Neuronal stem cell (in vitro differentiated cells): ENCODE measurements around the gene PGPEP1.

Experiments
- DNase-seq: peaks from one replicate; pipeline ENCODE4 v3.0.0-alpha.2; 2013; ENCODE audit warnings: low spot score
- H2AFZ ChIP-seq: one replicate; pipeline ENCODE4 v1.6.1; 2013; ENCODE audit warnings: mild to moderate bottlenecking, low read length, inconsistent platforms
- H2AK5ac ChIP-seq: 2 replicates; pipeline ENCODE4 v1.6.1; 2013; ENCODE audit warnings: low read depth, mild to moderate bottlenecking, inconsistent platforms, low read length, moderate library complexity, mixed read lengths
- H2BK120ac ChIP-seq: 2 replicates; pipeline ENCODE4 v1.6.1; 2013; ENCODE audit warnings: low read depth, mild to moderate bottlenecking, inconsistent platforms, low read length, moderate library complexity, mixed read lengths
- H2BK12ac ChIP-seq: one replicate; pipeline ENCODE4 v1.6.1; 2013; ENCODE audit warnings: low read length, inconsistent platforms
- H2BK15ac ChIP-seq: 2 replicates; pipeline ENCODE4 v1.6.1; 2013; ENCODE audit warnings: mild to moderate bottlenecking, low read length, inconsistent platforms, mixed read lengths
- H2BK5ac ChIP-seq: one replicate; pipeline ENCODE4 v1.6.1; 2013; ENCODE audit warnings: inconsistent platforms, mild to moderate bottlenecking, low read length, moderate library complexity
- H3K14ac ChIP-seq: one replicate; pipeline ENCODE4 v1.6.1; 2013; ENCODE audit warnings: low read length, inconsistent platforms
- H3K18ac ChIP-seq: 2 replicates; pipeline ENCODE4 v1.6.1; 2013; ENCODE audit warnings: low read length, inconsistent platforms
- H3K23ac ChIP-seq: 2 replicates; pipeline ENCODE4 v1.6.1; 2013; ENCODE audit warnings: low read depth, mild to moderate bottlenecking, mixed read lengths, low read length, inconsistent platforms; ENCODE audit not compliant: poor library complexity
- H3K27ac ChIP-seq: replicated peaks from 3 replicates; pipeline ENCODE4 v1.5.1; 2013; ENCODE audit warnings: low read length, inconsistent platforms
- H3K27me3 ChIP-seq, 3 experiments: 2 replicates each; pipeline ENCODE4 v1.6.1; 2013; ENCODE audit warnings: low read length in 3 of 3, mild to moderate bottlenecking in 2 of 3, inconsistent platforms in 1 of 3, low read depth in 1 of 3, mixed read lengths in 1 of 3, moderate library complexity in 1 of 3; ENCODE audit not compliant: control insufficient read depth in 3 of 3, insufficient read depth in 3 of 3
- H3K36me3 ChIP-seq, 2 donors: replicated peaks in 1 of 2; 2 replicates each; pipeline ENCODE4 v1.6.1; 2013; ENCODE audit warnings: low read length in 2 of 2; ENCODE audit not compliant: control insufficient read depth in 2 of 2, insufficient read depth in 2 of 2
- H3K4ac ChIP-seq: 2 replicates; pipeline ENCODE4 v1.6.1; 2013; ENCODE audit warnings: inconsistent platforms, mild to moderate bottlenecking, low read length, moderate library complexity
- H3K4me1 ChIP-seq, 2 donors: 1 replicate in 1 of 2; 2 replicates in 1 of 2; pipeline ENCODE4 v1.6.1; 2013; ENCODE audit warnings: low read length in 2 of 2, low read depth in 1 of 2; ENCODE audit not compliant: control insufficient read depth in 2 of 2, insufficient read depth in 1 of 2
- H3K4me2 ChIP-seq: one replicate; pipeline ENCODE4 v1.6.1; 2013; ENCODE audit warnings: mild to moderate bottlenecking, low read length, inconsistent platforms; ENCODE audit not compliant: insufficient read depth, poor library complexity, severe bottlenecking
- H3K4me3 ChIP-seq, 2 donors: 2 replicates each; pipeline ENCODE4 v1.5.1; 2013; ENCODE audit warnings: low read length in 2 of 2, mild to moderate bottlenecking in 2 of 2, inconsistent platforms in 1 of 2, moderate library complexity in 1 of 2
- H3K79me1 ChIP-seq: one replicate; pipeline ENCODE4 v1.6.1; 2013; ENCODE audit warnings: low read depth, mild to moderate bottlenecking, inconsistent platforms, low read length, moderate library complexity
- H3K9ac ChIP-seq: one replicate; pipeline ENCODE4 v1.6.1; 2013; ENCODE audit warnings: mild to moderate bottlenecking, low read depth, low read length, inconsistent platforms; ENCODE audit not compliant: poor library complexity
- H3K9me3 ChIP-seq, 2 donors: replicated peaks in 1 of 2; 2 replicates each; pipeline versions ENCODE3 to v1.6.1; 2013; ENCODE audit warnings: low read length in 2 of 2, mild to moderate bottlenecking in 2 of 2, inconsistent platforms in 1 of 2, low read depth in 1 of 2, mixed read lengths in 1 of 2, moderate library complexity in 1 of 2; ENCODE audit not compliant: control insufficient read depth in 2 of 2, insufficient read depth in 1 of 2
- H4K8ac ChIP-seq: one replicate; pipeline ENCODE4 v1.6.1; 2013; ENCODE audit warnings: low read depth, mild to moderate bottlenecking, inconsistent platforms, low read length, moderate library complexity
- H4K91ac ChIP-seq: one replicate; pipeline ENCODE4 v1.6.1; 2013; ENCODE audit warnings: low read length, low read depth, mild to moderate bottlenecking, inconsistent platforms; ENCODE audit not compliant: poor library complexity
- WGBS, 2 donors: extraction: QIAGEN DNeasy Blood & Tissue Kit; methylation state at CpG; one replicate each; pipeline ENCODE4 v1.1.7; 2013; ENCODE audit warnings: missing lambda C conversion rate in 2 of 2, mixed read lengths in 1 of 2; ENCODE audit not compliant: insufficient read length in 2 of 2, insufficient replicate concordance in 1 of 2; ENCODE audit errors: extremely low coverage in 2 of 2; 5-methylcytosine and 5-hydroxymethylcytosine counted together

The PGPEP1 gene

DNA sequence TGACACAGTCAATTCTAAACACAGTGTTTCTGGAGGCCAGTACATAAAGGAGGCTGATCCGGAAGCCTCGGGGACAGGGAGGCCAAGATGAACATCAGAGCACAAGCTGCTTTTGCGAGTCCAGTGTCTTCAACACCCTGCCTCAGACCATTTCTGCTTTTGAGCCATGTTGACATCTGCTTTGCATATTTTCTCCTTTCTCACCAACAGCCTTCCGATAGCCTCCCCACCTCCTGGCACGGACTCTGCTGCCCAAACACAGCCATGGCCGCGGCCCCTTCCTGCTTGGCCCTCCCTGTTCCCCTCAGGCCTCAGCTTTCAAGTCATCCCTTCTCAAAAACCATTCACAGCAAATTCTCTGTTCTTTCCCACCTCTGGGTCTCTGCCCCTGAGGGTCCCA lies 53.4 kb downstream of the PGPEP1 start:
- Histone ChIP-seq H2BK12ac (no peak overlapping the region), H3K9me3 (peaks cover 0 to 4% of the 10 kb centered on the region in 2 donors), H3K27ac (no peak overlapping the region), H3K4me1 (peaks cover 9 to 14% of the 10 kb centered on the region in 2 donors), H2AK5ac (no peak overlapping the region), H2BK15ac (peak overlapping the region; percentile 23), H3K79me1 (no peaks in the 10 kb centered on the region), H3K27me3 (peaks cover 0 to 16% (median 4%) of the 10 kb centered on the region in 3 experiments), H4K91ac (no peak overlapping the region), H4K8ac (no peak overlapping the region), H3K4me2 (no peak overlapping the region), H3K4ac (no peak overlapping the region), H3K23ac (no peak overlapping the region), H3K14ac (no peak overlapping the region), H2BK120ac (no peak overlapping the region), H3K9ac (no peak overlapping the region), H3K4me3 (no peak overlapping the region), H2BK5ac (peak overlapping the region; percentile 42), H2AFZ (no peak overlapping the region), H3K18ac (no peak overlapping the region), H3K36me3 (peaks cover 0 to 4% of the 10 kb centered on the region in 2 donors)
- no peak for DNase-seq
- no CpG with 5 or more reads among the region's 7 CpGs for WGBS, 2 donors

- WGBS, 2 donors, result no CpG with 5 or more reads among the region's 37 CpGs
- peak overlapping the region; percentile 59 for H2BK15ac ChIP-seq
Observed at GRCh38 chr19:18396471-18397241, 56.3 kb downstream of the PGPEP1 start.

GRCh38 chr19:18397242-18398202 lies 57.1 kb downstream of the PGPEP1 start, which contains the start of gene LRRC25:
Gene LRRC25, minus strand, starts transcription at chr19:18397622. Its CDS starts 659 bp downstream, at chr19:18396963.
- peak within 1 kb of the TSS; percentile 38 for H3K9ac ChIP-seq
- peak within 1 kb of the TSS; percentile 45 for H3K4me2 ChIP-seq
- no peaks in the 10 kb centered on the region for H3K79me1 ChIP-seq
- H2BK12ac ChIP-seq, result peak within 1 kb of the TSS; percentile 43
- H3K4me3 ChIP-seq, result peak within 1 kb of the TSS; percentile 4 to 45
- H3K9me3 ChIP-seq, result no peaks in the 10 kb centered on the region
- DNase-seq, result peak; percentile 57
- H3K18ac ChIP-seq, result peak within 1 kb of the TSS; percentile 79
- WGBS, 2 donors, result no CpG with 5 or more reads among the region's 33 CpGs
- peak within 1 kb of the TSS; percentile 27 for H2BK120ac ChIP-seq
- no peak within 1 kb of the TSS for H3K27ac ChIP-seq
- peak within 1 kb of the TSS; percentile 86 for H2BK15ac ChIP-seq
- H3K27me3 ChIP-seq, result peaks cover 0 to 4% (median 3%) of the 10 kb centered on the region in 3 experiments
- no peaks in the 10 kb centered on the region for H3K36me3 ChIP-seq
- H4K8ac ChIP-seq, result no peak within 1 kb of the TSS
- peak within 1 kb of the TSS; percentile 84 for H2AFZ ChIP-seq
- H2AK5ac ChIP-seq, result peak within 1 kb of the TSS; percentile 23
- H3K4me1 ChIP-seq, result peaks cover 9 to 20% of the 10 kb centered on the region in 2 donors
- peak within 1 kb of the TSS; percentile 30 for H2BK5ac ChIP-seq
- H3K4ac ChIP-seq, result peak within 1 kb of the TSS; percentile 24
- H4K91ac ChIP-seq, result peak within 1 kb of the TSS; percentile 19
- peak within 1 kb of the TSS; percentile 57 for H3K14ac ChIP-seq
- peak within 1 kb of the TSS; percentile 30 for H3K23ac ChIP-seq

More at GRCh38 chr19:18396471-18397241, 56.3 kb downstream of the PGPEP1 start:
- H3K14ac ChIP-seq, result peak overlapping the region; percentile 57
- no peak for DNase-seq
- H2AK5ac ChIP-seq, result peak overlapping the region; percentile 23
- no peak overlapping the region for H3K4ac ChIP-seq
- H3K18ac ChIP-seq, result peak overlapping the region; percentile 40
- no peak overlapping the region for H4K91ac ChIP-seq
- H3K79me1 ChIP-seq, result no peaks in the 10 kb centered on the region
- H4K8ac ChIP-seq, result no peak overlapping the region
- peak overlapping the region in 1 of 2 donors; percentile 45 for H3K4me3 ChIP-seq
- H2BK120ac ChIP-seq, result peak overlapping the region; percentile 87
- peak overlapping the region; percentile 30 for H3K23ac ChIP-seq
- peak overlapping the region; percentile 84 for H2AFZ ChIP-seq
- no peaks in the 10 kb centered on the region for H3K9me3 ChIP-seq
- H2BK5ac ChIP-seq, result no peak overlapping the region
- H3K9ac ChIP-seq, result no peak overlapping the region
- H3K4me1 ChIP-seq, result peaks cover 9 to 14% of the 10 kb centered on the region in 2 donors
- H3K4me2 ChIP-seq, result no peak overlapping the region
- peaks cover 0 to 4% (median 3%) of the 10 kb centered on the region in 3 experiments for H3K27me3 ChIP-seq
- no peaks in the 10 kb centered on the region for H3K36me3 ChIP-seq
- peak overlapping the region; percentile 95 for H2BK12ac ChIP-seq
- H3K27ac ChIP-seq, result no peak overlapping the region
